UCSD-AML1 (cell line): ENCODE measurements around the gene NLRP1.

ENCODE experiments used
- DNase-seq: peaks from one replicate; lab custom pipeline; 2025; ENCODE audit not compliant: unreplicated experiment; lab: John Stamatoyannopoulos, UW

Gene NLRP1

DNA sequence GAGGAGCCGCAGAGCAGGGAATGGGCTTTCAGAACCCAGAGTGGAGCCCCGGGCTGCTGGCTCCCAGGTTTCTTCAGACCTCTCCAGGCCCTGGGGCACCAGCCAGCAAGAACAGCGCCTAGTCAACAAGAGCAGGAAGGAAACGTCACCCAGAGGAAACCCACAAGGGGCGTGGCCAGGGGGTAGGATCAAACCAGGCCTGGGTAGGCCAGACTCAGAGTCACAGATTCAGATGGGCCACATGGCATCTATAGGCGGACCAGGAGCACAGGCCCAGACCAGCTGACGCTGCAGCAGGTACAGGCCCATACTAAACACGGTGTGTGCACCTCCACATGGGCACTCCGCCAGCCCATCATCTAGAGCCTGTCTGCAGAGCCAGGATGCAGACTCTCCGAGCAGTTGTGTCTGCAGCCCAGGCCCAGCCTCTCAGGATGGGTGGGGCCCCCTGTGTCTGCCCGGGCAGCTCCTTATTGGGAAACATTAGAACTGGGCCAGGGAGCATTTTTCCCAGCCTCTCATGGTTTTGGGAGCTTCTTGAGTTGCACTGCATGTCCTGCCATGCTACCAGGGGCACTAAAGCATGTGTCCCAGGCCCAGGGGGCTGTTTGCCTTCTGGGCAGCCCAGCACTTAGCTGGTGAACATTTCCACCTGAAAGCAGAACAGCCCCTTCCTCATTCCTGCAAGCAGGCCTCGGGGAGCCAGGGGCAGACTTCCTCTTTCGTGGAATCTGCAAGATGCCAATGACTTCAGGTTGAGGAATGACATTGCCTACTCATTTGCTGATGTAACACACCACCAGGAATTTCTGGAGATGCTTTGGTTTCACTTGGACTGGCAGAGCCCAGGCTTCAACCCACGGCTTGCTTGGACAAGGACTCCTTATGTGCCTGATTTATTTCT is at the start of gene NLRP1:
TSS of gene NLRP1 (minus strand) at position 127 of the 904 bp plus-strand sequence. CDS start 552 bp downstream, outside the sequence.
- peak; percentile 93 for DNase-seq

DNA sequence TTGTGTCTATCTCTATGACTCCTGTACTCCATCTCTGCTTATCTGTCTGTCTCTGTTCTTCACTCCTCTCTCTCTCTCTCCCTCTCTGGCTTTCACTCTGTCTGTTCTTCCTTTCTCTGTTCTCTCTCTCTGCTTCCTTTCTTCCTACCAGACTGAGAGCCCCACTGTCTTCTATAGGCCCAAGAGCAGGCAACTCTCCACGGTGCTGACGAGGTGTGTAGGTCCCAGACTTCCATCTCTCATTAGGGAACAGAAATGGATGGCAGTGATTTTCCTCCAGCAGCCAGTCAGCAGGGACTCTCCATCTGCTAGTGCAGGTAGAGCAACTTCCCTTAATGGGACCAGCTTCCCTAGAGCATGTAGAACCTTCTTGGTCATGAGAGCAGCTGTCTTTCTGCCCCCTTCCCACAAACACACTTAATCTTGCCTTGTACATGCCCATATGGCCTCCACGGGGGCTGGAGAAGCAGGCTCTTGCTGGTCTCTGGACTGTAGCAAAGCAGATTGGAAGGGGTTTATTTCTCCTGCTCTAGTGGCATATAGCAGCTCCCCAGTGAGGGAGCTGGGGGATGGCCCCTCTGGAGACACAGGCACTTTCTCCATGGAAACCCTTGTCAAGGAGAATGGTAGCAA is 47.8 kb upstream of the NLRP1 start:
- DNase-seq: no peak

DNA sequence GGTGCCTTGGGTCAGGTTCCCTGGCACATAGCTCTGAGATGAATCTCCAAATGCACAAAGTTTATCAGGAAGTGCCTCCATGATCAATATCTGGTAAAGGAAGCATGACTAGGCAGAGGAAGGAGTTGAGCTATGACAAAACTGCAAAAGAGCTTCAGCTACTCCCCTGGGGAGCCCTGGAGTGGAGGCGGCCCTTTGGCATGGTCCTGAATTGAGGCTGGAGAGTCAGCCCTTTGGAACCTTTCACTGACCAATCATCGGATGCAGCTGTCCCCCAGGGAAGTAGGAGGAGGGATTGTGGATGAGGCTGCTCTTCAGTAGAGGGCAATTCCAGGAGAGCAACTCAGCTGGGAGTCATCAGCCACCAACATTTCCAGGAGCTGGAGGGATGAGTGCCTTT is 46.1 kb upstream of the NLRP1 start:
- no peak for DNase-seq

DNA sequence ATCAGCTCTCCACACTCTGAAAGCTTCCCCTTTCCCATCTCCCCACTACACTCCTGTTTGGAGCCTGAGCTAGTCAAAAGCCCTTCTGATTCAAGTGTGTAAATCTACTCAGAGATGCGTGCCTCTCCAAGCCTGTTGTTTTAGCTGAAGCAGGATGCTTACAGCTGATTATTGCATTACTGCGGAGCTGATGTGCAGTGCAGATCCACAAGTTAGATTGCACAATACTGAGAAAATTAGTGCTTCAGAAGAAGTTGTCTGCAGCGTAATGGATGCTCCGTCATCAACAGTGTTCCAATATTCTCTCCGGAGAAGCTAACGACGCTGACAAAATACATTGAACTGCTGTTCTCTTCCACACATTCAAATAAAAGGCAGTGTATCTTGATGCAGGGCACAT is 44.8 kb upstream of the NLRP1 start:
- no peak for DNase-seq

DNA sequence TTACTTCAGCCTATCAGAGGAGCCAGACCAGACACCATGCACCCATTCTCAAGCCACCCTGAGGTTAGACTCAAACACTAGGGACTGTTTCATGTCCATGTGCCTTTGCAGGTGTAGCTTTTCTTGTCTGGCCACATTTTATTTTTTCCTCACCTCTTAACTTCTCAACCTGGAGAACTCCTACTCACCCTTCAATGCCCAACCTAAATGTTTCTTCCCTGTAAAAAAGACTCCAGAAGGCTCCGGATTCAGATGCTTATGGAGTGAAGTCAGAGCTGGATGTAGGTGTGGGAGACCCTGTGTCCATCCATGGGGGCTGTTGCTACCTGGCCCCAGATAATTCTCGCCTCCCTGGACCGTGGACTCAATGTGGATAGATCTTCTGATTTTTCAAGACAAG is 44.0 kb upstream of the NLRP1 start:
- no peak for DNase-seq

DNA sequence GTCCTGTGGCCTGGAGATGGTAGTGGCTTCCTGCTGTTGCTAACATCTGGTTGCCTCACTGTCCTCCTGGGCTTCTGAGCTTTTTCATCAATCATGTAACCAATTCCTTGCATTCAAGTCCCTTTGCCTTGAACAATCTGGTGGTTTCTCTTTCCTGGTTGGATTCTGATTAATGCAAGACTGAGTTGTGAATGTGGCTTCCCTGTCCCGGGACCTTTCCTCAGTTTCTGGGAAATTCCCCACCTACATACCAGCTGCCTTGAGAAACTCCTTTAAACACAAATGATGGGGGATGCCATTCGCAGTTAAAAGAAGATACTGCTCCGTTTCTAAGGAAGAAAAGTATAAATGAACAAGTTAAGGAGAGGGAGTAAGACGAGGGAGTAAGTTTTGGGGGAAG is 39.9 kb upstream of the NLRP1 start:
- DNase-seq: no peak

DNA sequence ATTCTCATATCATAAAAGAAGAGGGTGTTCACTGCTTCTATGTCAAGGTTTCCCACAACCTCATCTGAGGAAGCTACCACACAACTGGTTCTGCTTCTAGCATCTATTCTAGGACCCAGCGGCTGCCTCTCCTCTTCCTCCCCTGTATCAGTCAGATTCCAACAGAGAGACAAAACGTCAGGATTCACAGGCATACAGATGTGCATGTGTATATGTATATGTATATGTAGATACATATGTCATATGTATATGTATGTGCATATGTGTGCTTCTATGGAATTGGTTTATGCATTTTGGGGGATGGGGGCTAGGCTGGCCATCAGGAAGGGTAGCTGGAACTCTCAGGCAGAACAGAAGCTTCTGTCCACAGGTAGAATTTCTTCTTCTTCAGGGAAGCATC is 37.4 kb upstream of the NLRP1 start:
- DNase-seq: no peak

DNA sequence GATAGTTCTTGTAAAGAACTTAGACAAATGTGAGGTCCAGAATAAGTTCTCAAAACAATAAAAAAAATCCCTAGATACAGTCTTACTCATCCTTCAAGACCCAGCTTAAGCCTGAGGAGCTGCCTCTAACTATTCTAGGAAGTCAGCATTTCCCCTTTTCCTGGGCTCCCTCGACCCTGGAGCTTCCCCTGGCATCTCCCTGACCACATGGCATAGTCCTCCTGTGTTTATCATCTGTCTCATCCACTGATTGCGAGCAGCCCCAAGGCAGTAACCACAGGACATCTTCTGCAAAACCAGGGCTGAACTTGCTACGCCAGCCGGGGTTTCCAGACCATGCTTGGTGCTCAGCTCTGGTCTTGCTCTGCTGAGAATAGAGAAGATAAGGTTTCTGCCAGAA is 36.7 kb upstream of the NLRP1 start:
- no peak for DNase-seq

DNA sequence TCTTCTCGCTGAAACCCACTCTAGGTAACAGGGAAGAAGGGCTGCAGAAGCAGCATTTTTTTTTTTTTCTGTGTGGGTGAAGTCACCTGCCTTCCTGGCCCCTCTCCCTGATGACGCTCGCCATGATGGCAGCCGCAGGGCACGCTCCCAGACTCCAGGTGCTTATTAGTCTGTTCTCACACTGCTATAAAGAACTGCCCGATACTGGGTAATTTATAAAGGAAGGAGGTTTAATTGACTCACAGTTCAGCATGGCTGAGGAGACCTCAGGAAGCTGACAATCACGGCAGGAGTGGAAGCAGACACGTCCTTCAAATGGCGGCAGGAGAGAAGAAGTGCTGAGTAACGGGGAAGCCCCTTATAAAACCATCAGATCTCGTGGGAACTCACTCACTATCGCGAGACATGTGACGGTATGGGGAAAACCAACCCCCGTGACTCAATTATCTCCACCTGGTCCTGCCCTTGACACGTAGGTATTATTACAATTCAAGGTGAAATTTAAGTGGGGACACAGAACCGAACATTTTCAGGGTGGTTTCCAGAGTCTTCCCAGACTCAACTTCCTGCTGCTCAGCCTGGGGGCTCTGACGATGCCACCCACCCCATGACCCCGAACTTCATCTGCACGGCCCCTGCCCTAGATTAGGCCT is 34.9 kb upstream of the NLRP1 start:
- DNase-seq: no peak

DNA sequence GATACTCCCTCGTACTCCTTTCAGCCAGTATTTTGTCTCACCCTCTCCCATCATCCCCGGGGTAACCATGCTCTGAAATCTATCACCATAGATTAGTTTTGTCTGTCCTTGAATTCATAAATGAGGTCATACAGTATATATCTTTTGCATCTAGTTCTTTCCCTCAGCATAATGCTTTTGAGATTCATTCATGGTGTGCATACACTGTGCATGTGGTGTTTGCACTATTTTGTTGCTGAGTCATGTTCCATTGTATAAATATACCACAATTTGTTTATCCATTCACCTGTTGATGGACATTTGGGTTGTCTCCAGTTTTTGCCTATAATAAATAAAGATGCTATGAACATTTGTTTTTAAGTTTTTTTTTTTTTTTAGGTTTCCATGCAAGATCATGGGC is 34.2 kb upstream of the NLRP1 start:
- no peak for DNase-seq

DNA sequence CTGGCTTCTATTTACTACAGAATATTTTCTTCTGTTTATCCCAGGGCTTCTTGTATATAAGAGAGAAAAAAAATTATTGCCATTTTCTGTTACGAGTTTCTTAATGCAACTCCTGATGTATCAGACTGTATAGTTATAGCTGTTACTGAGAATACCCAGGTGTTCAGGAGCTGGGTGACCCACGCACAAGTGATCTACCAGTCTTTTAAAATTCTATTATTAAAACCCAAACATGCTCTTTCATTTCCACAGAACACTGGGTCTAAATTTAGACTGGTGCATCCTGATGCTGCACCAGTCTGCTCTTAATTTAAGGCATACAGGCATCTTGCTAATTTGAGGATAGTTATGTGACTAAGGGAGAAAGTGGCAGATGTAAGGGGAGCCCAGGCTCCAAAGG is 31.2 kb upstream of the NLRP1 start:
- no peak for DNase-seq

DNA sequence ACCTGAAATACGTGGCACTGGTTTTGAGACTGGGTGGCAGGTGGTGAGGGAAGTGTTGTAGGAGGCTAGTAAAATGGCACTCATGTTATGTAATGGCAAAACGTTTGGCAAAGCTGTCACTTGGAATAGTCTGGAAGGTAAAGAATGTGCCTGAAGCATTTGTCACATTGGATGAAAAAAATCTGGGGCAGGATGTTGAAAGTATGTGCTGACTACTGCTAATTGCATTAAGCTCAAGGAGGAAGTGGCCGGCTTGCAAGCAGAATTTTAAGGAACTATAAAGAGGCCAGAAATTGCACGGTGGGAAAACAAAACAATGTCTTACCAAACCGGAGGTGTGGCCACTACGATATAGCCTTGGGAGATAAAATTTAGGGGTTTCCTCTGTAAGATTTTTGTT is 26.6 kb upstream of the NLRP1 start:
- no peak for DNase-seq

DNA sequence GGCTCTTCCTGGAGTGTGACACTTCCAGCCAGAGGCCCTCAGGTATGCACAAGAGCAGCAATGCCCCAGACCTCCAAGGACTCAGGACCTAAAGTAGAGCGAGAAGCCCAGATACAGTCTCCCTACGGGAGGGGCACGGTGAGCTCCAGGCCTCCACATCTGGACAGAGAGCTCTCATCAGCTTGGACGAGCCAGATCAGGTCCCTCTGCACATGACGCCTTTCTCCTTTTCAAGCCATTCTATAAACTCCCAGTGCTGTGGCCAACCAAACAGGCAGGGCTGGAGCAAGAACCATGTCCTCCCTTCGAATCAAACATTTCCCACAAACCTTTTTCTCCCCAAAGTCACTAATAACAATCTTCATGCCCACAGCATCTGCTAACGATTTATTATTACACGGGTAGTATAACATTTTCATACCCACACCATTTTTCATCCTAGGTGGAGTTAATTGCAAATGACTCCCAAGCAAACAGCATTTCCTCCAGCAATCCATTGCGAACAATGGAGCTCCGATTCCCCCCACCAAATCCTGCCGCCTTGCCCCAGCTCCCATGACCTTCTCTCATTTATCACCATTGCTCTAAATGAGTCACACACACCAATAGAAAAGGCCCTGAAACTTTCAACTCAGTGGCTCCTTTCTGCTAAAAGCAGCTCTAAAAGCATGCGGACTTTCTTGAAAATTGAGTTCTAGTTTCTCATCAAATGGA is 24.2 kb upstream of the NLRP1 start:
- no peak for DNase-seq

DNA sequence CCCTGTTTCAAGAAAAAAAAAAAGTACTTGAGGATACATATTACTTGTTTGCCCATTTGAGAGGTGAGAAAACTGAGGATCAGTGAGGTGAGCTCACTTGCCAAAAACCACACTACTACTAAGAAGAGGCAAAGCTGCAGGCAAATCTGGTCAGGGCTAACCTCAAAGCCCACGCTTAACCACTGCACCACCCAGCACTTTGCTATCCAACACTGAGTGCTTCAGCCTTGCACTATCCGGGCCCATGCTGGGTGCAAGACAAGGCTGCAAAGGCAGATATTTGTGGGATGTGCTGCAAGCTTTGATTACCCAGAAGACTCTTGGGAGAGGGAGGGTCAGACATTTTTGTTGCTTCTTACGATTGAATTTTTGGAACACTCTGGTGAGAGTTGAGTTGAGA is 23.6 kb upstream of the NLRP1 start:
- no peak for DNase-seq

DNA sequence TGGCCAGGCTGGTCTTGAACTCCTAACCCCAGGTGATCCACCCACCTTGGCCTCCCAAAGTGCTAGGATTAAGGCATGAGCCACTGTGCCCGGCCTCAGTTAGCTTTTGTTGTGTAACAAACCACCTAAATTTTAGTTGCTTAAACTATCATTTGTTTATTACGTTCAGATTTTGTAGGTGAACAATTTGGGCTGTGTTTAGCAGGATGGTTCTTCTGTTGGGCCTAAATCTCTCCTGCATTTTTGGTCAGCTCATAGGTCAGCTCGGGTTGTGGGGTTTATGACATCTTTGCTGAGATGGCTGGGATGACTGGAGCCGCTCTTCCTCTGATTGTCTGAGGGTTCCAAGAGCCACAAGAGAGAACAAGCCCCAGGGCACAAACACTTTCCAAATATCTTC is 21.1 kb upstream of the NLRP1 start:
- no peak for DNase-seq

DNA sequence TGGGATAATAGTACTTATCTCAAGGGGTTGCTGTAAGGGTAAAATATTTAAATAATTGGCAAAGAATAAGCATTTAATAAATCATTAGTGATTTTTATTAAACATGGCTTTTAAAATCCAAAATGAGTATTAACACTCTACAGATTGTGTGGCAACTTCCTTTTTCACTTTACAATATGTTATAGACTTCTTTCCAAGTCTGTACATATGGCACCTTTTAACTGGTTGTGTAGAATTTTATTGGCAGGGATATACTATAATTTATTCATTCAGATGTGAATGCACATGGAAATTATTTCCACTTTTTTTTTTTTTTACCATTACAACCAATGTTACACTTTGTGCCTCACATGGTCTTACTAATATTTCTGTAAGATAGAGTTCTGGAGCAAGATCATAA is 15.7 kb upstream of the NLRP1 start:
- no peak for DNase-seq

DNA sequence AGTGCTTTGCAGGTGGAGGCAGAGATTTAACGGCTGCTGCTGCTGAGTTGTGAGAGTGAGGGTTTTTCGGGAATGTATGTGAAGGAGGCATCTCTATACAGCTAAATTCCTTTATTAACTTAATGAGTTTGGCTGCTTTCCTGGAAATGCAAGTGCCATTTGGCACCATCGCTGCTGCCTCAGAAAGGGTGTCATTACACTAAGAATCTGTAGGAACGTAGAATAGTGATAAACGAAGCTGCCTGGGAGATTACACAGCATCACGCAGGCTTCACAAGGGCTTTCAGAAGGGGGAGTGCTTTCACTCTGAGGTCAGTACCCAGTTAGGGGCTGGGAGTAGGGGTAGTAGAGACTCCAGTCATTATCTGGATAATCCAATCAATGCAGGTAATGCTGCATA is 14.1 kb upstream of the NLRP1 start:
- DNase-seq: no peak

DNA sequence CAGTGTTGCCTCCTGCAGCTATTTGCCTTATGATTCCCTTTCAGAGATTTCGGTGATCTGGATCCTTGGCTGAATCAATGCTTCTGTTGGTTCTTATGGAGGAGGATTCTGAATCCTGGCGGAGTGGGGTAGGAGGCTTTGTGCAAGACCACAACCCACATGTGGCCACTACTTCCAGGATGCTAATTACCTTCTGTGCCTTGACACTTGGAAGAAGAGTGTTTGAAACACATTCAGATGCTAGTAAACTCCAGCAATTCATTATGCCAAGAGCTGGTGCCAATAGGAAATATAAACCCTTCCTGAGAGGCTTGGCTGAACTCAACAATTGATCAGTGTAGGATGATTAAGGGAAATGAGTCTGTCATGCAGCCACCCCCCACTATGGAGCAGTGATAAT is 12.1 kb upstream of the NLRP1 start:
- no peak for DNase-seq

DNA sequence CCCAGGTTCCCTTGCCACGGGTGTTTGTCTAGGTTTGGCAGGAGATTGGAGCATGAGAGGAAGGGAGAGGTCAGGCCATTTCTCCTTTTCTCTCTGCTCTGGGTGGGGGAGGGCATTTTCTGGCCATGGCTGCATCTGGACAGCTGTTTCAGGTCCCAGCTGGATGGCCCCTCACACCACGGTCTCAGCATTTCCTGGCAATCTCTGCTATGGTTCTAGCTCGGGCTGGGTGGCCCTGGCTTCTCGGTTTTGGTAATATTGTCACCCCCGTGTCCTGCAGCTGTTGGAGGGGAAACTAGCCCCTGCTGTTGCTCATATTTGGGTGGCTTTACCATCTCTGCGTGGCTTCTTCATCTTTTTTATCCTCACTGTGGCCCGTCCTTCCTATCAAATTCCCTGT is 11.5 kb upstream of the NLRP1 start:
- DNase-seq: no peak

DNA sequence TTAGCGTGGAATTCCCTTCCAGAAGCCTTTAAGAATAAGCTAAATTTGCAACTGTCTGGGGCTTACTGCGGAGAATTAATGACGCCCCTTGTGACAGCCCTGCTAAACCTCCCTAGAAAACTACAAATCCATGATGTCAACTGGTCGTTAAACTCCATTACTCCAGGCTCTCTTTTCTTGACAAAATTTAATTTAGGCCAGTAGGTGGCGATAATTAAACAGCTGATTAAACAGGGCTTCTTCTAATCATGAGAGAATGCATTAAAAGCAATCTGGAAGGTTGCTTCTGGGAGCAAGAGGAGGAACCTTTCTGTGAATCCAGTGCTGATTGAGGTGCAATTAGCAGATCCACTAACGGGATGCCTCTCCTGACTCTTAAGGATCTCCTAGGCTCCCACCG is 8.1 kb upstream of the NLRP1 start:
- DNase-seq: no peak

DNA sequence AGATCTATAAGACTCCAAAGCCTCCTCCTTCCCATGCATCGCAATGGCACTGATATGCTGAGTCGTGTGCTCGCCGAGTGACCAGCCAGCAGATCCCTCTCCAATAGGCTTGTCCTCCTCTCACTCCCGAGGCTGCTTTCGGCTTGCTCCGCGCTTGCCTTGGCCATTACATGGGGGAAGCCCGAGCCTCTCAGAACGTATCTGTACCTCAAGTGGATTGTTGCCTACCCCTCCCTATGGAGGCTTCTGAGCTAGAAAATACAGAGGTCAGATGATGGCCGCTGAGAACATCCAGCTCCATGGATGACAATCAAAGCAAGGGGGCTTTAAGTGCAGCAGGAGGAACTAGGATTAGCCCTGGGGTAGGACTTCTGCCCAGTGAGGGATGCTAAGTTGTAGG is 7.7 kb upstream of the NLRP1 start:
- DNase-seq: no peak

DNA sequence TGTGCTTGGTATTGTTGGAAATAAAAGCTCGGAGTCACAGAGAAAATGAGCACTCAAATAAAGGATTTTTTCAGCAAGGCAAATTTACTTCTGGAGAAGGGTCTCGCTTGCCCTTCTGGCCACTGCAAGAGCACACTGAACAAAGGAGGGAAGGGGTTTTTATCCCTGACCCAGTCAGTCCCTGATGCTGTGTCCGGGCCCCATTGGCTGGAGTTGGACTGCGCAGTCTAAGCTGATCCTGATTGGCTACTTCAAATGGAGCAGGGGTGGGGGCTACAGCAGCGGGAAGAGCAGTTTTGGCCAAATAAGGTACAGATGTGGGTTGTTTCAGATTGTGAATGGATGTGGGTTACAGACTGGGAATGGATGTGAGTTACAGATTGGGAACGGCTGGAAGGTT is 4.3 kb upstream of the NLRP1 start:
- DNase-seq: no peak
